Measurements from ENCODE around the gene SDK1.

SDK1 gene

GRCh38 chr7:4246536-4246935 is 945.5 kb downstream of the SDK1 start:
- no peaks in the 10 kb centered on the region for H3K27me3 Mint-ChIP-seq (ENCODE audit: low read depth)
- peaks cover 23% of the 10 kb centered on the region for H3K36me3 Mint-ChIP-seq (ENCODE audit: low read depth)
- no peak for TF ChIP-seq CTCF (IDR thresholded peaks at IDR 0.05; ENCODE audit: unreplicated experiment in 3 of 3)
- H3K4me1 Mint-ChIP-seq = no peaks in the 10 kb centered on the region
- no peak overlapping the region for H3K4me3 Mint-ChIP-seq
- H3K9me3 Mint-ChIP-seq = peaks cover 17% of the 10 kb centered on the region
- H3K27ac Mint-ChIP-seq = no peak overlapping the region

- H3K27me3 Mint-ChIP-seq (ENCODE audit: low read depth) = no peaks in the 10 kb centered on the region
- TF ChIP-seq CTCF (IDR thresholded peaks at IDR 0.05; ENCODE audit: unreplicated experiment in 3 of 3) = no peak
- peaks cover 20% of the 10 kb centered on the region for H3K9me3 Mint-ChIP-seq
- H3K27ac Mint-ChIP-seq = no peak overlapping the region
- no peaks in the 10 kb centered on the region for H3K4me1 Mint-ChIP-seq
- H3K4me3 Mint-ChIP-seq = no peak overlapping the region
- H3K36me3 Mint-ChIP-seq (ENCODE audit: low read depth) = peaks cover 23% of the 10 kb centered on the region
Observed at GRCh38 chr7:4247106-4247876, 946.2 kb downstream of the SDK1 start.

GRCh38 chr7:4248295-4248694 is 947.2 kb downstream of the SDK1 start:
- Mint-ChIP-seq H3K27me3 (ENCODE audit: low read depth) (no peaks in the 10 kb centered on the region), H3K4me3 (no peak overlapping the region), H3K36me3 (ENCODE audit: low read depth) (peaks cover 24% of the 10 kb centered on the region), H3K4me1 (no peaks in the 10 kb centered on the region), H3K27ac (no peak overlapping the region), H3K9me3 (peaks cover 27% of the 10 kb centered on the region)
- no peak for TF ChIP-seq CTCF (IDR thresholded peaks at IDR 0.05; ENCODE audit: unreplicated experiment in 3 of 3)

- H3K4me3 Mint-ChIP-seq = no peak overlapping the region
- TF ChIP-seq CTCF (IDR thresholded peaks at IDR 0.05; ENCODE audit: unreplicated experiment in 3 of 3) = no peak
Observed at GRCh38 chr7:4249241-4249640, 948.2 kb downstream of the SDK1 start.

GRCh38 chr7:4255336-4255735 is 954.3 kb downstream of the SDK1 start:
- Mint-ChIP-seq H3K36me3 (ENCODE audit: low read depth) (peaks cover 12% of the 10 kb centered on the region), H3K4me3 (no peak overlapping the region), H3K27ac (no peak overlapping the region)

More at GRCh38 chr7:4249241-4249640, 948.2 kb downstream of the SDK1 start:
- H3K36me3 Mint-ChIP-seq (ENCODE audit: low read depth) = peaks cover 20% of the 10 kb centered on the region
- peaks cover 31% of the 10 kb centered on the region for H3K9me3 Mint-ChIP-seq
- no peak overlapping the region for H3K27ac Mint-ChIP-seq
- H3K4me1 Mint-ChIP-seq = no peaks in the 10 kb centered on the region
- no peaks in the 10 kb centered on the region for H3K27me3 Mint-ChIP-seq (ENCODE audit: low read depth)

More at GRCh38 chr7:4255336-4255735, 954.3 kb downstream of the SDK1 start:
- Mint-ChIP-seq H3K9me3 (peaks cover 34% of the 10 kb centered on the region), H3K4me1 (peaks cover 10% of the 10 kb centered on the region), H3K27me3 (ENCODE audit: low read depth) (peaks cover 5% of the 10 kb centered on the region)
- no peak for TF ChIP-seq CTCF (IDR thresholded peaks at IDR 0.05; ENCODE audit: unreplicated experiment in 3 of 3)

Data from nephron (organoid).